Activated naive CD8-positive, alpha-beta T cell (primary cell): ENCODE results near the gene COL18A1.

Source experiments
- H3K27ac Mint-ChIP-seq: one replicate; pipeline ENCODE4 v1.8.0; 2021; ENCODE audit warnings: mixed read lengths
- H3K27me3 Mint-ChIP-seq: one replicate; pipeline ENCODE4 v1.8.0; 2021; ENCODE audit warnings: mixed read lengths
- H3K36me3 Mint-ChIP-seq: one replicate; pipeline ENCODE4 v1.8.0; 2021; ENCODE audit warnings: mixed read lengths
- H3K4me1 Mint-ChIP-seq: one replicate; pipeline ENCODE4 v1.8.0; 2021; ENCODE audit warnings: low read depth, mixed read lengths
- H3K4me3 Mint-ChIP-seq: one replicate; pipeline ENCODE4 v1.8.0; 2021; ENCODE audit warnings: mild to moderate bottlenecking, mixed read lengths
- H3K9me3 Mint-ChIP-seq: one replicate; pipeline ENCODE4 v1.8.0; 2021; ENCODE audit warnings: low read depth, mixed read lengths

COL18A1 gene

DNA sequence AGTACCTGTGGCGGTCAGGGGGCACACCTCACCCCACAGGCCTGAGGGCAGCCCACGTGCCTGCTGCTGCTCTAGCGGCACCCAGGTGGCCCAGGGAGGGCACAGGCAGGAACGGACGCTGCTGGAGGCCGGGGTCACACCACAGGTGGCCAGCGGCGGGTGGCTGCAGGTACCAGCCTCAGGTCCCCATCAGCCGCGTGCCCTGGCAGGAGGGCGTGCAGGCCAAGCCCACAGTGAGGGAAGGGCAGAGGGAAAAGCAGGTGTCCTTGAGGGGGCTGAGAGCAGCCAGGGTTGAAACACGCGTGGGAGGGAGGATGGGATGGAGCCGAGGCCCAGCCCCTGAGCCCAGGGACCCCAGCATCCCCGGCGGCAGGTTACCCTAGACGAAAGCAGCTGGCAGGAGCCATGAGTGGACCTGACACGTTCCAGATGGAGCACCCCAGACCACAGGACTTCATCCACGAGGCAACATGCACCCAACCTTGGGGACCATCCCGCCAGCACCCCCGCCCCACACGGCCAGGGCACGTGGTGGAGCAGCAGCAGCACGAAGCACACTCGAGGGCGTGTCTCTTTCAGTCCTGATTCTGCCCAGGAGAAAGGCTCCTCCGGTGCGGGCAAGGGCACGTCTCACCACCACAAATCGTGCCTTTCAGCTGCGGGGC lies 133.5 kb downstream of the COL18A1 start:
- Mint-ChIP-seq H3K4me3 (no peak overlapping the region), H3K27me3 (no peaks in the 10 kb centered on the region), H3K36me3 (peaks cover 2% of the 10 kb centered on the region), H3K9me3 (no peaks in the 10 kb centered on the region), H3K27ac (no peak overlapping the region), H3K4me1 (peaks cover 18% of the 10 kb centered on the region)

DNA sequence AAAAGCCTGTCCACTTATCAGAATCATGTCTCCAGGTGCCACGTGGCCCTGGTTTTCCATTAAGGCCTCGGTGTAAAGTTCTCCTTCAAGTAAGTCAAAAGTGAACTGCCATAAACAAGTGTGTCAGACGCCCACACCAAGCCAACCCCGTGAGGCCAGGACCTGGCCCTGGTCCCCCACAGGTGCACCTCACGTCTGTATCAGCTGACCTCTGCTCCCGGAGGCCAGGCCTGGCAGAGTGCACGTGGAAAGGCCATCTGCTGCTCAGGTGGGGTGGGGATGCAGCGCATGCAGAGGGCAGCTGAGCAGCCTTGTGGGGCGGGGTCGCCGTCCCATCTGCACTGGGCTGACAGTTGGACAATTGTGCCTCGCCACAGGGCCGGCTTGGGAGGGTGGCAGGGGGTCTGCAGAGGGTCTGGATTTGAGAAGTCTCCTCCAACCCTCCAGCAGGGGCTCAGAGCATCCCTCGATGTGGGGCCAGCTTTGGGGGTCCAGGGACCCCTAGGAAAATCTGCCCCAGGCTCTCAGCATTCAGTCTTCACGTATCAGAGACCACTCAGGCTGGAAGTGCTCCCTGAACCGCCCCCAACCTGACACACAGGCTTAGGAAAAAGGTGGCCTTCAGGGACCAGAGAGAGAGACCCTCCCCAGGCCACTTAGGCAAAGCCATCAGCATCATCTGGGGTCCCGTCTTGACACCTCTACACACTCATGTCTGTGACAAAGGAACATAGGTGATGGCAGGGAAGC lies 134.3 kb downstream of the COL18A1 start:
- H3K36me3 Mint-ChIP-seq: peaks cover 2% of the 10 kb centered on the region
- H3K27ac Mint-ChIP-seq: no peak overlapping the region
- H3K9me3 Mint-ChIP-seq: no peaks in the 10 kb centered on the region
- no peaks in the 10 kb centered on the region for H3K27me3 Mint-ChIP-seq
- H3K4me1 Mint-ChIP-seq: peaks cover 18% of the 10 kb centered on the region
- H3K4me3 Mint-ChIP-seq: no peak overlapping the region

- H3K27me3 Mint-ChIP-seq: no peaks in the 10 kb centered on the region
- no peaks in the 10 kb centered on the region for H3K9me3 Mint-ChIP-seq
- peak overlapping the region; percentile 88 for H3K27ac Mint-ChIP-seq
- peak overlapping the region; percentile 89 for H3K4me3 Mint-ChIP-seq
- H3K4me1 Mint-ChIP-seq: peaks cover 17% of the 10 kb centered on the region
- peaks cover 2% of the 10 kb centered on the region for H3K36me3 Mint-ChIP-seq
Measured at GRCh38 chr21:45539796-45540600, 135.0 kb downstream of the COL18A1 start.

DNA sequence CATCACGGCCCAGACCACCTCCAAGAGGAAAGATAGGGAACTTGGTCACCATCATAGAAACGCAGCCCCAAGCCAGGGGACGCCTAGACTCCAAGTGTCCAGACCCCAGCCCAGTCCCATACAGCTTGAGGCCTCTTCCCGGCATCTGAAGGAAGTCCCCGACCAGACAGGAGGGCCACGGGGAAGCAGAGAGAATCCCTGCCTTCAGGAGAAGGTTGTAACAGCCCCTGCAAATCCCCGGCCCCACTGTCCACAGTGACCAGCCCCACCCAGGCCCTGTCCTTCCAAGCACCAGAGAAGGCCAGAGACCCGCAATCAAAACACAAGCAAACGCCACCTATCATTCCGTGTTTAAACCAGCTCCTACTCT lies 135.6 kb downstream of the COL18A1 start:
- Mint-ChIP-seq H3K27ac (peak overlapping the region; percentile 88), H3K4me1 (peaks cover 15% of the 10 kb centered on the region), H3K27me3 (no peaks in the 10 kb centered on the region), H3K36me3 (peaks cover 2% of the 10 kb centered on the region), H3K4me3 (peak overlapping the region; percentile 89), H3K9me3 (no peaks in the 10 kb centered on the region)

- peak overlapping the region; percentile 89 for H3K4me3 Mint-ChIP-seq
- H3K4me1 Mint-ChIP-seq: peaks cover 11% of the 10 kb centered on the region
- H3K9me3 Mint-ChIP-seq: no peaks in the 10 kb centered on the region
- H3K27ac Mint-ChIP-seq: peak overlapping the region; percentile 88
- no peaks in the 10 kb centered on the region for H3K27me3 Mint-ChIP-seq
- H3K36me3 Mint-ChIP-seq: peaks cover 2% of the 10 kb centered on the region
Measured at GRCh38 chr21:45541221-45542039, 136.5 kb downstream of the COL18A1 start.

DNA sequence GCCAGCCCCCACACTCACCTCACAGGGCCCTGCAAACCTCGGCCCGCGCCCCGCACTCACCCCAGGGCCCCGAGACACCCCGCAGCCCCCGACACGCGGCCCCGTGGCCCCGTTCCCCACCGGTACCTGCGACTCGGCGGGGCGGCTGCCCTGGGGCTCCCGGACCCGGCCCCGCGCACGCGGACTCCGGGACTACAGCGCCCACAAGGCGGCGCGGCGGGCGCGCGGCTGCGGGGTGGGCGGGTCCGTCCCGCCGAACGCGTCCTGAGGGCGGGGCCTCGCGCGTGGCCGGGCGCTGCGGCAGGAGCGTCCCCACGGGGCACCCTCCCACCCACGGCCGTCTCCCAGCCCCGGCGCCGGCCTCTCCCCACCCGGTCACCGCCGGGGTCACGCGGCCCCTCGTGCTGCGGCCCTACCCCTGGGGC lies 137.3 kb downstream of the COL18A1 start, which contains the start of gene SLC19A1:
Gene SLC19A1, minus strand, starts transcription at position 199 of the 425 bp plus-strand sequence. CDS start 4,481 bp downstream, outside the sequence.
- peak within 1 kb of the TSS; percentile 88 for H3K27ac Mint-ChIP-seq
- H3K4me3 Mint-ChIP-seq: peak within 1 kb of the TSS; percentile 89
- H3K9me3 Mint-ChIP-seq: no peaks in the 10 kb centered on the region
- H3K27me3 Mint-ChIP-seq: no peaks in the 10 kb centered on the region
- H3K36me3 Mint-ChIP-seq: peaks cover 2% of the 10 kb centered on the region
- H3K4me1 Mint-ChIP-seq: peaks cover 11% of the 10 kb centered on the region

- no peak overlapping the region for H3K27ac Mint-ChIP-seq
Measured at GRCh38 chr21:45542667-45543370, 137.9 kb downstream of the COL18A1 start.

DNA sequence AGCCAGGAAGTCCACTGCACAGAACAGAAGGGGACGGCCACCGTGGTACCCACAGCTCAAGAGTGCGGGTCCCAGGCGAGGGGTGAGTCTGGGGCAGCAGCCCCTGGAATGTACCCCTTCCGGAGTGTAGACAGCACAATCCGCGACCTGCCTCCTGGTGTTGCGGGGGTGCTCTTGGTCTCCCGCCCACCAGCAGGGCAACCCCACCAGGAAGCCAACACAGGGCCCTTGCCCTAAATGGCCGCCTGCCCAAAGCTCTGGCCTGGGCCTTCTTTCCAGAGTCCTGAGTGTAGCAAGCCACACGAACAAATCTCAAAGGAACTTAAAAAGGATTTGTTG lies 138.4 kb downstream of the COL18A1 start:
- peak overlapping the region; percentile 72 for H3K27ac Mint-ChIP-seq
- peaks cover 2% of the 10 kb centered on the region for H3K36me3 Mint-ChIP-seq
- H3K4me3 Mint-ChIP-seq: peak overlapping the region; percentile 67
- H3K4me1 Mint-ChIP-seq: peaks cover 12% of the 10 kb centered on the region
- H3K27me3 Mint-ChIP-seq: no peaks in the 10 kb centered on the region
- H3K9me3 Mint-ChIP-seq: no peaks in the 10 kb centered on the region

More at GRCh38 chr21:45542667-45543370, 137.9 kb downstream of the COL18A1 start:
- no peaks in the 10 kb centered on the region for H3K9me3 Mint-ChIP-seq
- H3K27me3 Mint-ChIP-seq: no peaks in the 10 kb centered on the region
- H3K4me3 Mint-ChIP-seq: peak overlapping the region; percentile 67
- peaks cover 11% of the 10 kb centered on the region for H3K4me1 Mint-ChIP-seq
- peaks cover 2% of the 10 kb centered on the region for H3K36me3 Mint-ChIP-seq

- Mint-ChIP-seq H3K36me3 (peaks cover 2% of the 10 kb centered on the region), H3K27me3 (no peaks in the 10 kb centered on the region), H3K27ac (peak overlapping the region; percentile 72), H3K4me3 (peak overlapping the region; percentile 67), H3K4me1 (peaks cover 12% of the 10 kb centered on the region), H3K9me3 (no peaks in the 10 kb centered on the region)
Measured at GRCh38 chr21:45543710-45544448, 138.9 kb downstream of the COL18A1 start.

- H3K4me1 Mint-ChIP-seq: peaks cover 17% of the 10 kb centered on the region
- no peaks in the 10 kb centered on the region for H3K27me3 Mint-ChIP-seq
- no peaks in the 10 kb centered on the region for H3K9me3 Mint-ChIP-seq
- peaks cover 2% of the 10 kb centered on the region for H3K36me3 Mint-ChIP-seq
- no peak overlapping the region for H3K4me3 Mint-ChIP-seq
- H3K27ac Mint-ChIP-seq: no peak overlapping the region
Measured at GRCh38 chr21:45544449-45545235, 139.7 kb downstream of the COL18A1 start.

DNA sequence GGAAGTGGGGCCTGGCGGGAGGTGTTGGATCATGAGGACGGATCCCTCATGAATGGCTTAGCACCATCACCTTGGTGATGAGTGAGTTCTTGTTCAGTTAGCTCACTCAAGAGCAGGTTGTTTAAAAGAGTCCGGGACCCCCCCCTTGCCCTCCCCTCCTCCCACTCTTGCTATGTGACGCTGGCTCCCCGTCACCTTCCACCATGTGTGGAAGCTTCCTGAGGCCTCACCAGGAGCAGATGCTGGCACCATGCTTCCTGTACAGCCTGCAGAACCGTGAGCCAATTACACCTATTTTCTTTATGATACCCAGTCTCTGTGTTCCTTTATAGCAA lies 140.2 kb downstream of the COL18A1 start:
- H3K9me3 Mint-ChIP-seq: no peaks in the 10 kb centered on the region
- peaks cover 18% of the 10 kb centered on the region for H3K4me1 Mint-ChIP-seq
- H3K4me3 Mint-ChIP-seq: no peak overlapping the region
- no peak overlapping the region for H3K27ac Mint-ChIP-seq
- H3K27me3 Mint-ChIP-seq: no peaks in the 10 kb centered on the region
- peaks cover 2% of the 10 kb centered on the region for H3K36me3 Mint-ChIP-seq

GRCh38 chr21:45545691-45546531 lies 140.9 kb downstream of the COL18A1 start:
- Mint-ChIP-seq H3K27me3 (no peaks in the 10 kb centered on the region), H3K4me3 (no peak overlapping the region), H3K27ac (no peak overlapping the region), H3K36me3 (peaks cover under 1% of the 10 kb centered on the region), H3K9me3 (no peaks in the 10 kb centered on the region), H3K4me1 (peaks cover 20% of the 10 kb centered on the region)
